Fibroblast of lung (primary cell): Measurements from ENCODE around the gene ADAMTSL1. TPM values are rescaled to one million over a fixed set of nuclear protein-coding genes. Genes with fewer than 3 reads are reported as not detected.

Experiments used
- DNase-seq, 2 donors: peaks; one replicate each; pipeline versions ENCODE4 v3.0.0 to v3.0.0-alpha.2; 2010; ENCODE audit warnings: low read depth in 2 of 2
- H2AFZ ChIP-seq: 2 replicates; pipeline ENCODE4 v1.5.1; 2012; ENCODE audit warnings: low read length, control low read depth, inconsistent platforms
- H3K27ac ChIP-seq: 2 replicates; pipeline ENCODE4 v1.5.1; 2011; ENCODE audit warnings: low read length, control low read depth; ENCODE audit not compliant: insufficient read depth
- H3K27me3 ChIP-seq: 2 replicates; pipeline ENCODE4 v1.5.1; 2011; ENCODE audit warnings: mild to moderate bottlenecking, low read length; ENCODE audit not compliant: control insufficient read depth, insufficient read depth
- H3K36me3 ChIP-seq: 2 replicates; pipeline ENCODE4 v1.5.1; 2011; ENCODE audit warnings: low read length; ENCODE audit not compliant: control insufficient read depth, insufficient read depth
- H3K4me1 ChIP-seq: 2 replicates; pipeline ENCODE4 v1.5.1; 2011; ENCODE audit warnings: low read length; ENCODE audit not compliant: control insufficient read depth, insufficient read depth; ENCODE audit errors: extremely low read depth
- H3K4me2 ChIP-seq: 2 replicates; pipeline ENCODE4 v1.5.1; 2011; ENCODE audit warnings: low read length, control low read depth; ENCODE audit not compliant: insufficient read depth; ENCODE audit errors: extremely low read depth
- H3K4me3 ChIP-seq, 4 experiments: fragments of 200-600 bp in 1 of 4; sonication (generic) in 1 of 4; replicated peaks in 1 of 4; 2 replicates each; pipeline ENCODE4 v1.5.1; 2011 to 2016; ENCODE audit warnings: low read length in 4 of 4, low read depth in 3 of 4, mild to moderate bottlenecking in 3 of 4, control low read depth in 2 of 4, inconsistent platforms in 1 of 4, mixed read lengths in 1 of 4; ENCODE audit not compliant: insufficient read depth in 1 of 4; ENCODE audit errors: control extremely low read depth in 1 of 4
- H3K79me2 ChIP-seq: 2 replicates; pipeline ENCODE4 v1.5.1; 2012; ENCODE audit warnings: mild to moderate bottlenecking, low read length, inconsistent platforms; ENCODE audit not compliant: control insufficient read depth, insufficient read depth
- H3K9ac ChIP-seq: 2 replicates; pipeline ENCODE4 v1.5.1; 2011; ENCODE audit warnings: mild to moderate bottlenecking, low read length, control low read depth; ENCODE audit not compliant: insufficient read depth
- H3K9me3 ChIP-seq: 2 replicates; pipeline ENCODE4 v1.5.1; 2012; ENCODE audit warnings: low read depth, low read length; ENCODE audit not compliant: control insufficient read depth, insufficient read depth
- H4K20me1 ChIP-seq: 2 replicates; pipeline ENCODE4 v1.5.1; 2011; ENCODE audit warnings: low read length; ENCODE audit not compliant: control insufficient read depth, insufficient read depth; ENCODE audit errors: extremely low read depth
- EZH2 ChIP-seq: IDR thresholded peaks from 2 replicates; pipeline ENCODE4 v1.5.1; 2012; ENCODE audit warnings: low read length, control low read depth, mild to moderate bottlenecking; ENCODE audit errors: missing control alignments
- polyA plus RNA-seq, 2 donors: library from polyadenylated mRNA; depleted of rRNA in 1 of 2; stranded (reverse) in 1 of 2; unstranded in 1 of 2; fragments of >200 nt; gene quantifications; 2 replicates each; pipeline ENCODE4 v1.2.1, GENCODE V29; 2011 to 2012; ENCODE audit warnings: missing spikeins in 1 of 2
- total RNA-seq: library from RNA; depleted of rRNA; stranded (reverse); fragments of >200 nt; gene quantifications from 2 replicates; pipeline ENCODE4 v1.2.1, GENCODE V29; 2014
- TF ChIP-seq, protein P1 (sequence below), 2 donors: IDR thresholded peaks in 1 of 2; conservative IDR thresholded peaks in 1 of 2; 1 replicate in 1 of 2; 2 replicates in 1 of 2; pipeline ENCODE4 v1.5.1; 2011 to 2012; ENCODE audit warnings: low read length in 2 of 2, control low read depth in 1 of 2, inconsistent platforms in 1 of 2, low read depth in 1 of 2, mild to moderate bottlenecking in 1 of 2

ADAMTSL1 gene
- total and polyA plus RNA-seq, 2 donors (not counting 1 experiment from before 2014, with no cell fraction given), result 19.3 to 27.9 TPM

DNA sequence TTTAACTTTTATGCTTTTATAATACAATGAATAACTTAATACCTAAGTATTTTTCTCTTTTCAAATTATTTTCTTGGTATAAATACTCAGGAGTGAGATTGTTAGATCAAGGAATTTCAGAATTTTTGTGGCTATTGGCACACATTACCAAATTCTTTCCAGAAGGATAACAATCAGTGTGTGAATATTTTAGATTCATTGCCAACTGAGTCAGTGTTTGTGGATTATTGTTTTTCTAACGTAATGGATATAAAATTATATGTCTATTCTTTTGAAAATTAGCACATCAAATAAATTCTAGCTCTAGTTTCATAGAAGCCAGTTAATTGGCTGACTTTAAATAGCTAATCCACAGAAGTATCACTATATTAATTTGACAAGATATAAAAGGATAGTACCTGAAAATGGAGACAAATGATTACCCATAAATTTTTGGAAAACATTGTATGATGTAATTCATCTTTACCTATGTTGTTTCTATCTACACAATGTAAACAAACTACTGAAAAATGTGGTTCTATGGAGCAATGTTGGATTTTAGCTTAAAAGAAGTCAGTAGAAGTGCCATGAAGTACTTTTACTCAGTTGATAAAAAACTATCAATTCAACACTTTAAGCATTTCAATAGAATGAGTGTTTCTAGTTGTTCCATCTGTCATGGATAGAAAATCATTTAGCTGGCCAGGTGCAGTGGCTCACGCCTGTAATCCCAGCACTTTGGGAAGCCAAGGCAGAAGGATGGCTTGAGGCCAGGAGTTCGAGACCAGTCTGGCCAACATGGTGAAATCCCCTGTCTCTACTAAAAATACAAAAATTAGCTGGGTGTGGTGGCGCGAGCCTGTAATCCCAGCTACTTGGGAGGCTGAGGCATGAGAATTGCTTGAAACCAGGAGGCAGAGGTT is 185.1 kb downstream of the ADAMTSL1 start:
- H3K4me1 ChIP-seq, result peaks cover 5% of the 10 kb centered on the region

DNA sequence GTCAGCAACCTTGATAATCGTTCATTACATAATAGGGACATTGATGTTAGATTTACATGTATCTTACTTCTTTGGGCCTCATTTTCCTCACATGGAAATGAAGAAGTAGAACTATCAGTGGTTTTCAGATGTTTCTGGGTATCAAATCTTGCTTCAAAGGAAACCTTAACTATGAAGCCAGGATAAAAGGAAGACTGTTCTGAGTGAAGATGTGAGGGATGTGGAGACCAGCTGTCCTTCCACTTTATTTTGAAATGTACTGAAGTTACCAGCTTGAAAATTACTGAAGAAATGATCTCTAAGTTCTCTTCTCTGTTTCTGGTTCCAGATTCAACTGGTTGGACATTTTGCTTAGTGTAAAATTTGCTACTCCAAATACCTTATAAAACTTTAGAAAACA is 186.0 kb downstream of the ADAMTSL1 start:
- TF ChIP-seq, protein P1, sequence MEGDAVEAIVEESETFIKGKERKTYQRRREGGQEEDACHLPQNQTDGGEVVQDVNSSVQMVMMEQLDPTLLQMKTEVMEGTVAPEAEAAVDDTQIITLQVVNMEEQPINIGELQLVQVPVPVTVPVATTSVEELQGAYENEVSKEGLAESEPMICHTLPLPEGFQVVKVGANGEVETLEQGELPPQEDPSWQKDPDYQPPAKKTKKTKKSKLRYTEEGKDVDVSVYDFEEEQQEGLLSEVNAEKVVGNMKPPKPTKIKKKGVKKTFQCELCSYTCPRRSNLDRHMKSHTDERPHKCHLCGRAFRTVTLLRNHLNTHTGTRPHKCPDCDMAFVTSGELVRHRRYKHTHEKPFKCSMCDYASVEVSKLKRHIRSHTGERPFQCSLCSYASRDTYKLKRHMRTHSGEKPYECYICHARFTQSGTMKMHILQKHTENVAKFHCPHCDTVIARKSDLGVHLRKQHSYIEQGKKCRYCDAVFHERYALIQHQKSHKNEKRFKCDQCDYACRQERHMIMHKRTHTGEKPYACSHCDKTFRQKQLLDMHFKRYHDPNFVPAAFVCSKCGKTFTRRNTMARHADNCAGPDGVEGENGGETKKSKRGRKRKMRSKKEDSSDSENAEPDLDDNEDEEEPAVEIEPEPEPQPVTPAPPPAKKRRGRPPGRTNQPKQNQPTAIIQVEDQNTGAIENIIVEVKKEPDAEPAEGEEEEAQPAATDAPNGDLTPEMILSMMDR (conservative IDR thresholded peaks at IDR 0.05 in 1 of 2, IDR thresholded peaks at IDR 0.05 in 1 of 2; ENCODE audit: low read depth in 1 of 2, low read length in 2 of 2), result no peak
- TF ChIP-seq EZH2, result no peak
- DNase-seq, result no peak
- no peak overlapping the region for H3K4me3 ChIP-seq
- H3K36me3 ChIP-seq, result no peaks in the 10 kb centered on the region
- H3K79me2 ChIP-seq, result no peaks in the 10 kb centered on the region
- H3K4me2 ChIP-seq, result no peak overlapping the region
- no peaks in the 10 kb centered on the region for H4K20me1 ChIP-seq
- H3K27me3 ChIP-seq, result no peaks in the 10 kb centered on the region
- H3K27ac ChIP-seq, result no peak overlapping the region
- peaks cover 5% of the 10 kb centered on the region for H3K4me1 ChIP-seq
- no peaks in the 10 kb centered on the region for H3K9me3 ChIP-seq
- no peak overlapping the region for H2AFZ ChIP-seq
- H3K9ac ChIP-seq, result no peak overlapping the region

More for the DNA sequence above, 185.1 kb downstream of the ADAMTSL1 start:
- no peaks in the 10 kb centered on the region for H3K79me2 ChIP-seq
- H4K20me1 ChIP-seq, result no peaks in the 10 kb centered on the region
- DNase-seq, result peak; percentile 49 to 84
- no peak overlapping the region for H3K9ac ChIP-seq
- H3K27me3 ChIP-seq, result no peaks in the 10 kb centered on the region
- H3K9me3 ChIP-seq, result no peaks in the 10 kb centered on the region
- no peak overlapping the region for H3K27ac ChIP-seq
- TF ChIP-seq, protein P1 (conservative IDR thresholded peaks at IDR 0.05 in 1 of 2, IDR thresholded peaks at IDR 0.05 in 1 of 2; ENCODE audit: low read depth in 1 of 2, low read length in 2 of 2), result no peak
- TF ChIP-seq EZH2, result no peak
- H2AFZ ChIP-seq, result no peak overlapping the region
- no peaks in the 10 kb centered on the region for H3K36me3 ChIP-seq
- peak overlapping the region; percentile 59 for H3K4me2 ChIP-seq
- H3K4me3 ChIP-seq, result no peak overlapping the region

DNA sequence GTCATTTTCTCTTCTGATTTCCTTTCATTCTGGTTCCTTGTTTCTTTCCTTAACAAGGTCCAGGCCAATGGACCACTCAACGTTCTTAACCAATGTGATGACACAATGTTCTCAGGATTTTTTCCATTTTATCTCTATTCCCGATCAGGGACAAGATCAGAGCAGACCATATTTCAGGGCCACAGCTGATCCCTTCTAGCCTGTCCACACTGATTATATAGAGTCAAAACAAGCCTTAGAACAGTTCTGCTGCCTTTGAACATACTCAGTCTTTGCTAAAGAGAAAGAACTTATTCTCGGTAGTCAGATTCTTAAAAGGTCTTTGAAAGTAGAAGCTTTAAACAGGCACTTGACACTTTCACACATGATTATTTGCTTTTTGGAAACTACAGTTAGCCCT is 188.4 kb downstream of the ADAMTSL1 start:
- no peak for TF ChIP-seq EZH2
- TF ChIP-seq, protein P1 (conservative IDR thresholded peaks at IDR 0.05 in 1 of 2, IDR thresholded peaks at IDR 0.05 in 1 of 2; ENCODE audit: low read depth in 1 of 2, low read length in 2 of 2), result no peak
- Histone ChIP-seq H3K79me2 (no peaks in the 10 kb centered on the region), H3K4me3 (no peak overlapping the region), H3K9ac (no peak overlapping the region), H4K20me1 (no peaks in the 10 kb centered on the region), H3K27ac (no peak overlapping the region), H3K4me1 (peaks cover 5% of the 10 kb centered on the region), H3K36me3 (no peaks in the 10 kb centered on the region), H3K27me3 (no peaks in the 10 kb centered on the region), H3K4me2 (no peak overlapping the region), H2AFZ (no peak overlapping the region), H3K9me3 (no peaks in the 10 kb centered on the region)
- DNase-seq, result no peak
